HEK293 (cell line): ENCODE results near the gene PTPRN2.

Experiments
- CTCF ChIA-PET: fragments of 350-600 bp; formaldehyde crosslinking; extraction: SDS; loops from one replicate; lab custom pipeline; 2021; ENCODE audit warnings: antibody characterized with exemption; lab: Yijun Ruan, JAX
- POLR2A ChIA-PET: fragments of 300-600 bp; formaldehyde crosslinking; extraction: SDS; loops from one replicate; lab custom pipeline; 2020; ENCODE audit warnings: antibody characterized with exemption, inconsistent platforms; lab: Yijun Ruan, JAX
- H3K27ac ChIP-seq: fragments of 200-500 bp; sonication (Bioruptor generic); 2 replicates; pipeline ENCODE4 v1.5.1; 2014; ENCODE audit warnings: low read depth, low read length, control low read depth, inconsistent platforms; ENCODE audit errors: extremely low read depth
- H3K36me3 ChIP-seq, 2 experiments: fragments of 200-500 bp in 1 of 2; sonication (Bioruptor generic) in 1 of 2; 1 replicate in 1 of 2; 2 replicates in 1 of 2; pipeline ENCODE4 v1.5.1; 2014 to 2017; ENCODE audit warnings: inconsistent platforms in 2 of 2, low read length in 2 of 2; ENCODE audit not compliant: control insufficient read depth in 2 of 2, insufficient read depth in 1 of 2
- H3K4me1 ChIP-seq: fragments of 200-500 bp; sonication (Bioruptor generic); 2 replicates; pipeline ENCODE4 v1.5.1; 2014; ENCODE audit warnings: mild to moderate bottlenecking, low read length, inconsistent platforms; ENCODE audit not compliant: control insufficient read depth, insufficient read depth
- H3K4me3 ChIP-seq: 2 replicates; pipeline ENCODE4 v1.5.1; 2011; ENCODE audit warnings: low read depth, mild to moderate bottlenecking, control low read depth, low read length, moderate library complexity
- H3K9me3 ChIP-seq: fragments of 200-500 bp; sonication (Bioruptor generic); 2 replicates; pipeline ENCODE4 v1.5.1; 2014; ENCODE audit warnings: low read depth, low read length, inconsistent platforms; ENCODE audit not compliant: control insufficient read depth, insufficient read depth
- HOXD13 ChIP-seq: sonication (generic); formaldehyde crosslinking; IDR thresholded peaks from 2 replicates; pipeline ENCODE4 v1.8.0; 2022; ENCODE audit warnings: missing genetic modification reagents, borderline replicate concordance
- KLF9 ChIP-seq: fragments of 450-650 bp; formaldehyde crosslinking; IDR thresholded peaks from 2 replicates; pipeline ENCODE4 v1.5.1; 2016; ENCODE audit warnings: missing biosample characterization, missing genetic modification characterization, low read depth
- YY2 ChIP-seq: fragments of 450-650 bp; formaldehyde crosslinking; IDR thresholded peaks from 2 replicates; pipeline ENCODE4 v1.5.1; 2016; ENCODE audit warnings: missing biosample characterization, missing genetic modification characterization
- ZFP41 ChIP-seq: fragments of 450-650 bp; formaldehyde crosslinking; IDR thresholded peaks from 2 replicates; pipeline ENCODE4 v1.5.1; 2016; ENCODE audit warnings: missing biosample characterization, missing genetic modification characterization, borderline replicate concordance
- ZNF10 ChIP-seq: fragments of 450-650 bp; formaldehyde crosslinking; IDR thresholded peaks from 2 replicates; pipeline ENCODE4 v1.5.1; 2017; ENCODE audit warnings: missing biosample characterization, missing genetic modification characterization
- ZNF16 ChIP-seq: fragments of 450-650 bp; formaldehyde crosslinking; IDR thresholded peaks from 2 replicates; pipeline ENCODE4 v1.5.1; 2016; ENCODE audit warnings: low read depth, missing biosample characterization, missing genetic modification characterization
- ZNF18 ChIP-seq: fragments of 450-650 bp; formaldehyde crosslinking; IDR thresholded peaks from 2 replicates; pipeline ENCODE4 v1.5.1; 2016; ENCODE audit warnings: missing biosample characterization, missing genetic modification characterization
- ZNF223 ChIP-seq: fragments of 450-650 bp; formaldehyde crosslinking; IDR thresholded peaks from 2 replicates; pipeline ENCODE4 v1.5.1; 2016; ENCODE audit warnings: missing biosample characterization, missing genetic modification characterization
- TF ChIP-seq, protein P1 (sequence below): fragments of 450-650 bp; formaldehyde crosslinking; IDR thresholded peaks from 2 replicates; pipeline ENCODE4 v1.5.1; 2016; ENCODE audit warnings: missing biosample characterization, missing genetic modification characterization, low read depth
- TF ChIP-seq, protein P2 (sequence below): fragments of 450-650 bp; formaldehyde crosslinking; conservative IDR thresholded peaks from 2 replicates; pipeline ENCODE4 v1.5.1; 2016; ENCODE audit warnings: low read depth, missing biosample characterization, missing genetic modification characterization
- TF ChIP-seq, protein P3 (sequence below): fragments of 450-650 bp; formaldehyde crosslinking; optimal IDR thresholded peaks from 2 replicates; pipeline ENCODE3; 2016; ENCODE audit warnings: missing biosample characterization, mild to moderate bottlenecking, missing genetic modification characterization
- TF ChIP-seq, protein P4 (sequence below): sonication (generic); formaldehyde crosslinking; IDR thresholded peaks from 2 replicates; pipeline ENCODE4 v1.8.1; 2022; ENCODE audit warnings: mild to moderate bottlenecking, moderate library complexity, missing genetic modification reagents

The PTPRN2 gene

GRCh38 chr7:157873181-157873580 lies 714.4 kb downstream of the PTPRN2 start (continued):
- TF ChIP-seq, protein P1, sequence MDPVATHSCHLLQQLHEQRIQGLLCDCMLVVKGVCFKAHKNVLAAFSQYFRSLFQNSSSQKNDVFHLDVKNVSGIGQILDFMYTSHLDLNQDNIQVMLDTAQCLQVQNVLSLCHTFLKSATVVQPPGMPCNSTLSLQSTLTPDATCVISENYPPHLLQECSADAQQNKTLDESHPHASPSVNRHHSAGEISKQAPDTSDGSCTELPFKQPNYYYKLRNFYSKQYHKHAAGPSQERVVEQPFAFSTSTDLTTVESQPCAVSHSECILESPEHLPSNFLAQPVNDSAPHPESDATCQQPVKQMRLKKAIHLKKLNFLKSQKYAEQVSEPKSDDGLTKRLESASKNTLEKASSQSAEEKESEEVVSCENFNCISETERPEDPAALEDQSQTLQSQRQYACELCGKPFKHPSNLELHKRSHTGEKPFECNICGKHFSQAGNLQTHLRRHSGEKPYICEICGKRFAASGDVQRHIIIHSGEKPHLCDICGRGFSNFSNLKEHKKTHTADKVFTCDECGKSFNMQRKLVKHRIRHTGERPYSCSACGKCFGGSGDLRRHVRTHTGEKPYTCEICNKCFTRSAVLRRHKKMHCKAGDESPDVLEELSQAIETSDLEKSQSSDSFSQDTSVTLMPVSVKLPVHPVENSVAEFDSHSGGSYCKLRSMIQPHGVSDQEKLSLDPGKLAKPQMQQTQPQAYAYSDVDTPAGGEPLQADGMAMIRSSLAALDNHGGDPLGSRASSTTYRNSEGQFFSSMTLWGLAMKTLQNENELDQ (tag by site-specific recombination): no peak
- TF ChIP-seq KLF9 (tag by site-specific recombination): no peak
- TF ChIP-seq YY2 (tag by site-specific recombination): no peak
- TF ChIP-seq, all 188 proteins: peak for 0

GRCh38 chr7:157872447-157872846 lies 715.2 kb downstream of the PTPRN2 start:
- H3K36me3 ChIP-seq: no peaks in the 10 kb centered on the region
- H3K9me3 ChIP-seq: no peaks in the 10 kb centered on the region
- no peak overlapping the region for H3K4me3 ChIP-seq
- no peaks in the 10 kb centered on the region for H3K4me1 ChIP-seq
- TF ChIP-seq, protein P2, sequence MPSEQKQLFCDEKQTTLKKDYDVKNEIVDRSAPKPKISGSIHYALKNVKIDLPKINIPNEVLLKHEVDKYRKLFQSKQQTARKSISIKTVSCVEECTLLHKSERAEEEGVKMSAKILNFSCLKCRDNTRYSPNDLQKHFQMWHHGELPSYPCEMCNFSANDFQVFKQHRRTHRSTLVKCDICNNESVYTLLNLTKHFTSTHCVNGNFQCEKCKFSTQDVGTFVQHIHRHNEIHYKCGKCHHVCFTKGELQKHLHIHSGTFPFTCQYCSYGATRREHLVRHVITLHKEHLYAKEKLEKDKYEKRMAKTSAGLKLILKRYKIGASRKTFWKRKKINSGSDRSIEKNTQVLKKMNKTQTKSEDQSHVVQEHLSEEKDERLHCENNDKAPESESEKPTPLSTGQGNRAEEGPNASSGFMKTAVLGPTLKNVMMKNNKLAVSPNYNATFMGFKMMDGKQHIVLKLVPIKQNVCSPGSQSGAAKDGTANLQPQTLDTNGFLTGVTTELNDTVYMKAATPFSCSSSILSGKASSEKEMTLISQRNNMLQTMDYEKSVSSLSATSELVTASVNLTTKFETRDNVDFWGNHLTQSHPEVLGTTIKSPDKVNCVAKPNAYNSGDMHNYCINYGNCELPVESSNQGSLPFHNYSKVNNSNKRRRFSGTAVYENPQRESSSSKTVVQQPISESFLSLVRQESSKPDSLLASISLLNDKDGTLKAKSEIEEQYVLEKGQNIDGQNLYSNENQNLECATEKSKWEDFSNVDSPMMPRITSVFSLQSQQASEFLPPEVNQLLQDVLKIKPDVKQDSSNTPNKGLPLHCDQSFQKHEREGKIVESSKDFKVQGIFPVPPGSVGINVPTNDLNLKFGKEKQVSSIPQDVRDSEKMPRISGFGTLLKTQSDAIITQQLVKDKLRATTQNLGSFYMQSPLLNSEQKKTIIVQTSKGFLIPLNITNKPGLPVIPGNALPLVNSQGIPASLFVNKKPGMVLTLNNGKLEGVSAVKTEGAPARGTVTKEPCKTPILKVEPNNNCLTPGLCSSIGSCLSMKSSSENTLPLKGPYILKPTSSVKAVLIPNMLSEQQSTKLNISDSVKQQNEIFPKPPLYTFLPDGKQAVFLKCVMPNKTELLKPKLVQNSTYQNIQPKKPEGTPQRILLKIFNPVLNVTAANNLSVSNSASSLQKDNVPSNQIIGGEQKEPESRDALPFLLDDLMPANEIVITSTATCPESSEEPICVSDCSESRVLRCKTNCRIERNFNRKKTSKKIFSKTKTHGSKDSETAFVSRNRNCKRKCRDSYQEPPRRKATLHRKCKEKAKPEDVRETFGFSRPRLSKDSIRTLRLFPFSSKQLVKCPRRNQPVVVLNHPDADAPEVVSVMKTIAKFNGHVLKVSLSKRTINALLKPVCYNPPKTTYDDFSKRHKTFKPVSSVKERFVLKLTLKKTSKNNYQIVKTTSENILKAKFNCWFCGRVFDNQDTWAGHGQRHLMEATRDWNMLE (tag by site-specific recombination): no peak
- TF ChIP-seq, protein P3, sequence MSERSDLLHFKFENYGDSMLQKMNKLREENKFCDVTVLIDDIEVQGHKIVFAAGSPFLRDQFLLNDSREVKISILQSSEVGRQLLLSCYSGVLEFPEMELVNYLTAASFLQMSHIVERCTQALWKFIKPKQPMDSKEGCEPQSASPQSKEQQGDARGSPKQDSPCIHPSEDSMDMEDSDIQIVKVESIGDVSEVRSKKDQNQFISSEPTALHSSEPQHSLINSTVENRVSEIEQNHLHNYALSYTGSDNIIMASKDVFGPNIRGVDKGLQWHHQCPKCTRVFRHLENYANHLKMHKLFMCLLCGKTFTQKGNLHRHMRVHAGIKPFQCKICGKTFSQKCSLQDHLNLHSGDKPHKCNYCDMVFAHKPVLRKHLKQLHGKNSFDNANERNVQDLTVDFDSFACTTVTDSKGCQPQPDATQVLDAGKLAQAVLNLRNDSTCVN: no peak
- TF ChIP-seq ZNF16 (tag by site-specific recombination): no peak
- TF ChIP-seq ZNF10 (tag by site-specific recombination): no peak
- no peak for TF ChIP-seq ZFP41 (tag by site-specific recombination)
- TF ChIP-seq, protein P4, sequence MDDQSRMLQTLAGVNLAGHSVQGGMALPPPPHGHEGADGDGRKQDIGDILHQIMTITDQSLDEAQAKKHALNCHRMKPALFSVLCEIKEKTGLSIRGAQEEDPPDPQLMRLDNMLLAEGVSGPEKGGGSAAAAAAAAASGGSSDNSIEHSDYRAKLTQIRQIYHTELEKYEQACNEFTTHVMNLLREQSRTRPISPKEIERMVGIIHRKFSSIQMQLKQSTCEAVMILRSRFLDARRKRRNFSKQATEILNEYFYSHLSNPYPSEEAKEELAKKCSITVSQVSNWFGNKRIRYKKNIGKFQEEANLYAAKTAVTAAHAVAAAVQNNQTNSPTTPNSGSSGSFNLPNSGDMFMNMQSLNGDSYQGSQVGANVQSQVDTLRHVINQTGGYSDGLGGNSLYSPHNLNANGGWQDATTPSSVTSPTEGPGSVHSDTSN: no peak
- no peak for TF ChIP-seq ZNF18 (tag by site-specific recombination)
- no peak for TF ChIP-seq ZNF223 (tag by site-specific recombination)
- TF ChIP-seq HOXD13 (CRISPR knock-in tag): no peak
- ChIA-PET POLR2A (no interaction called here), CTCF (no interaction called here)
- no peak overlapping the region for H3K27ac ChIP-seq
